Keratinocyte (primary cell): ENCODE data around the gene MYO1E. TPM values are rescaled to one million over a fixed set of nuclear protein-coding genes. Genes with fewer than 3 reads are reported as not detected.

Source experiments
- DNase-seq: peaks from one replicate; pipeline ENCODE4 v3.0.0-alpha.2; 2011; ENCODE audit warnings: low read depth, missing footprints, low spot score
- FAIRE-seq: peaks from 2 replicates; lab custom pipeline; 2011; peaks lifted over from hg19 to GRCh38; lab: Jason Lieb, UNC
- H2AFZ ChIP-seq: 2 replicates; pipeline ENCODE4 v1.6.0; 2012; ENCODE audit warnings: low read length, control low read depth, inconsistent platforms; ENCODE audit not compliant: control insufficient read depth
- H3K27ac ChIP-seq: 2 replicates; pipeline ENCODE4 v1.5.1; 2011; ENCODE audit warnings: low read length; ENCODE audit not compliant: control insufficient read depth, insufficient read depth
- H3K27me3 ChIP-seq: 3 replicates; pipeline ENCODE4 v1.6.0; 2011; ENCODE audit warnings: low read length; ENCODE audit not compliant: control insufficient read depth, insufficient read depth; ENCODE audit errors: extremely low read depth
- H3K36me3 ChIP-seq, 2 experiments: 2 replicates in 1 of 2; 3 replicates in 1 of 2; pipeline ENCODE4 v1.5.1; 2011; ENCODE audit warnings: low read length in 2 of 2, mild to moderate bottlenecking in 1 of 2; ENCODE audit not compliant: control insufficient read depth in 2 of 2, insufficient read depth in 2 of 2; ENCODE audit errors: extremely low read depth in 1 of 2
- H3K4me1 ChIP-seq: 3 replicates; pipeline ENCODE4 v1.5.1; 2011; ENCODE audit warnings: low read length; ENCODE audit not compliant: control insufficient read depth, insufficient read depth; ENCODE audit errors: extremely low read depth
- H3K4me2 ChIP-seq: 3 replicates; pipeline ENCODE4 v1.6.0; 2011; ENCODE audit warnings: low read depth, low read length; ENCODE audit not compliant: control insufficient read depth, insufficient read depth; ENCODE audit errors: extremely low read depth
- H3K4me3 ChIP-seq, 3 experiments: fragments of 200-600 bp in 1 of 3; sonication (generic) in 1 of 3; 2 replicates in 2 of 3; 3 replicates in 1 of 3; pipeline ENCODE4 v1.5.1; 2011 to 2016; ENCODE audit warnings: low read length in 3 of 3, mild to moderate bottlenecking in 3 of 3, control low read depth in 2 of 3, inconsistent platforms in 1 of 3, low read depth in 1 of 3, mixed read lengths in 1 of 3, mixed run types in 1 of 3, moderate library complexity in 1 of 3; ENCODE audit not compliant: control insufficient read depth in 2 of 3, insufficient read depth in 2 of 3; ENCODE audit errors: extremely low read depth in 1 of 3
- H3K79me2 ChIP-seq: 2 replicates; pipeline ENCODE4 v1.6.0; 2012; ENCODE audit warnings: low read length; ENCODE audit not compliant: control insufficient read depth, insufficient read depth
- H3K9ac ChIP-seq: 3 replicates; pipeline ENCODE4 v1.6.0; 2011; ENCODE audit warnings: low read length; ENCODE audit not compliant: control insufficient read depth, insufficient read depth; ENCODE audit errors: extremely low read depth
- H3K9me1 ChIP-seq: 3 replicates; pipeline ENCODE4 v1.6.0; 2011; ENCODE audit warnings: low read length; ENCODE audit not compliant: control insufficient read depth, insufficient read depth; ENCODE audit errors: extremely low read depth
- H3K9me3 ChIP-seq: 2 replicates; pipeline ENCODE4 v1.5.1; 2012; ENCODE audit warnings: low read depth, low read length; ENCODE audit not compliant: control insufficient read depth
- H4K20me1 ChIP-seq: 3 replicates; pipeline ENCODE4 v1.6.0; 2011; ENCODE audit warnings: low read length; ENCODE audit not compliant: control insufficient read depth, insufficient read depth; ENCODE audit errors: extremely low read depth
- CTCF ChIP-seq, 3 experiments: IDR thresholded peaks in 1 of 3; conservative IDR thresholded peaks in 1 of 3; optimal IDR thresholded peaks in 1 of 3; 2 replicates in 2 of 3; 3 replicates in 1 of 3; pipeline versions ENCODE3 to v1.5.1; 2011; ENCODE audit warnings: low read length in 3 of 3, mild to moderate bottlenecking in 3 of 3, moderate library complexity in 2 of 3, control low read depth in 1 of 3, inconsistent platforms in 1 of 3; ENCODE audit not compliant: insufficient read depth in 2 of 3; ENCODE audit errors: extremely low read depth in 1 of 3
- EZH2 ChIP-seq: IDR thresholded peaks from one replicate; pipeline ENCODE4 v1.6.1; 2012; ENCODE audit warnings: inconsistent platforms, mild to moderate bottlenecking, low read length, moderate library complexity
- dilution Hi-C: fragments of 300-500 bp; cut with MboI; formaldehyde crosslinking; loops from one replicate; pipeline ENCODE4 v1.7.0; 2020; ENCODE audit warnings: low sequenced_read_pairs; ENCODE audit not compliant: extremely low pct_ligation_motif_present
- polyA plus RNA-seq, 5 experiments: library from polyadenylated mRNA; depleted of rRNA in 3 of 5; stranded (reverse) in 3 of 5; stranded (forward) in 1 of 5; unstranded in 1 of 5; fragments of >200 nt; gene quantifications; 1 replicate in 1 of 5; 2 replicates in 3 of 5; 3 replicates in 1 of 5; pipeline versions ENCODE4 v1.2.1 to v1.2.3, GENCODE V29; 2011 to 2012; ENCODE audit warnings: missing spikeins in 2 of 5, low read depth in 1 of 5, low replicate concordance in 1 of 5

Gene MYO1E
- polyA plus RNA-seq, 1 donor (not counting 4 experiments of a cell fraction or from before 2014, with no cell fraction given) = 213 TPM

- dilution Hi-C loops = no loop called here
- H3K4me3 ChIP-seq = no peak overlapping the region
- no peak overlapping the region for H3K9ac ChIP-seq
- no peak overlapping the region for H3K4me2 ChIP-seq
- FAIRE-seq (no peak), DNase-seq (no peak)
- no peaks in the 10 kb centered on the region for H3K27me3 ChIP-seq
- no peak overlapping the region for H3K27ac ChIP-seq
- TF ChIP-seq CTCF (optimal IDR thresholded peaks at IDR 0.05 in 1 of 3, IDR thresholded peaks at IDR 0.05 in 1 of 3, conservative IDR thresholded peaks at IDR 0.05 in 1 of 3; ENCODE audit: extremely low read depth in 1 of 3, insufficient read depth in 2 of 3, low read length in 3 of 3) (no peak), EZH2 (no peak)
- peaks cover 7% of the 10 kb centered on the region for H4K20me1 ChIP-seq
- H3K9me3 ChIP-seq = no peaks in the 10 kb centered on the region
- no peak overlapping the region for H2AFZ ChIP-seq
- peaks cover 6% of the 10 kb centered on the region for H3K4me1 ChIP-seq
- H3K9me1 ChIP-seq = no peaks in the 10 kb centered on the region
- peaks cover 95% of the 10 kb centered on the region for H3K79me2 ChIP-seq
- H3K36me3 ChIP-seq = peaks cover 0 to 12% of the 10 kb centered on the region in 2 experiments
Observed at GRCh38 chr15:59321000-59321689, 51.5 kb downstream of the MYO1E start.

- Histone ChIP-seq H3K9ac (no peak overlapping the region), H3K36me3 (peaks cover 0 to 9% of the 10 kb centered on the region in 2 experiments), H4K20me1 (peaks cover 6% of the 10 kb centered on the region), H3K4me3 (no peak overlapping the region), H3K9me3 (no peaks in the 10 kb centered on the region), H3K27me3 (no peaks in the 10 kb centered on the region), H3K4me2 (no peak overlapping the region), H3K79me2 (peaks cover 100% of the 10 kb centered on the region), H2AFZ (no peak overlapping the region), H3K4me1 (peaks cover 30% of the 10 kb centered on the region), H3K27ac (no peak overlapping the region), H3K9me1 (peaks cover 5% of the 10 kb centered on the region)
- dilution Hi-C loops = no loop called here
- no peak for TF ChIP-seq CTCF (optimal IDR thresholded peaks at IDR 0.05 in 1 of 3, IDR thresholded peaks at IDR 0.05 in 1 of 3, conservative IDR thresholded peaks at IDR 0.05 in 1 of 3; ENCODE audit: extremely low read depth in 1 of 3, insufficient read depth in 2 of 3, low read length in 3 of 3)
- TF ChIP-seq EZH2 = no peak
- FAIRE-seq (no peak), DNase-seq (no peak)
Observed at GRCh38 chr15:59317211-59317610, 55.5 kb downstream of the MYO1E start.
